Activated CD4-positive, CD25-positive, alpha-beta regulatory T cell (primary cell): ENCODE measurements around the gene RHBDD2.
"Not testable (repeated sequence)": the region's sequence is repeated elsewhere in the genome, so short reads cannot be mapped to it uniquely, and the experiment has no call there.

ENCODE experiments used
- DNase-seq, 4 experiments: peaks; one replicate each; lab custom pipeline; 2025; lab: John Stamatoyannopoulos, UW

The RHBDD2 gene

GRCh38 chr7:75878769-75879611 lies at the start of gene RHBDD2:
Gene RHBDD2 (plus strand): TSS chr7:75879034. CDS start chr7:75879083, 49 bp downstream.
- peak; percentile 96 to 99 (median 97) for DNase-seq

GRCh38 chr7:75829656-75830055 lies 49.2 kb upstream of the RHBDD2 start:
- not testable (repeated sequence) for DNase-seq

- DNase-seq, result no peak
Observed at GRCh38 chr7:75830978-75831377, 47.9 kb upstream of the RHBDD2 start.

GRCh38 chr7:75833662-75834061 lies 45.2 kb upstream of the RHBDD2 start:
- DNase-seq, result not testable (repeated sequence)

- no peak for DNase-seq
Observed at GRCh38 chr7:75835688-75836285, 43.0 kb upstream of the RHBDD2 start.

GRCh38 chr7:75836798-75837197 lies 42.0 kb upstream of the RHBDD2 start:
- DNase-seq, result no peak

GRCh38 chr7:75838281-75838930 lies 40.4 kb upstream of the RHBDD2 start:
- DNase-seq, result not testable (repeated sequence)

- no peak for DNase-seq
Observed at GRCh38 chr7:75840029-75840428, 38.8 kb upstream of the RHBDD2 start.

- no peak for DNase-seq
Observed at GRCh38 chr7:75842836-75843446, 35.9 kb upstream of the RHBDD2 start.

GRCh38 chr7:75843613-75844116 lies 35.2 kb upstream of the RHBDD2 start:
- no peak for DNase-seq

- DNase-seq, result no peak
Observed at GRCh38 chr7:75844158-75844557, 34.7 kb upstream of the RHBDD2 start.

GRCh38 chr7:75845132-75845531 lies 33.7 kb upstream of the RHBDD2 start:
- not testable (repeated sequence) for DNase-seq

GRCh38 chr7:75847707-75848106 lies 31.1 kb upstream of the RHBDD2 start:
- DNase-seq, result no peak

GRCh38 chr7:75849573-75849972 lies 29.3 kb upstream of the RHBDD2 start:
- no peak for DNase-seq

- no peak for DNase-seq
Observed at GRCh38 chr7:75850235-75850634, 28.6 kb upstream of the RHBDD2 start.

GRCh38 chr7:75854233-75854632 lies 24.6 kb upstream of the RHBDD2 start:
- DNase-seq, result no peak

GRCh38 chr7:75854813-75855345 lies 24.0 kb upstream of the RHBDD2 start:
- DNase-seq, result not testable (repeated sequence)

GRCh38 chr7:75856536-75856935 lies 22.3 kb upstream of the RHBDD2 start:
- no peak for DNase-seq

GRCh38 chr7:75858410-75858809 lies 20.4 kb upstream of the RHBDD2 start:
- DNase-seq, result no peak

- DNase-seq, result no peak
Observed at GRCh38 chr7:75861636-75862035, 17.2 kb upstream of the RHBDD2 start.

- not testable (repeated sequence) for DNase-seq
Observed at GRCh38 chr7:75864251-75864650, 14.6 kb upstream of the RHBDD2 start.

GRCh38 chr7:75866114-75866488 lies 12.7 kb upstream of the RHBDD2 start:
- no peak for DNase-seq
